ENCODE data around the gene NUPR1.
"Not testable (repeated sequence)": the region's sequence is repeated elsewhere in the genome, so short reads cannot be mapped to it uniquely, and the experiment has no call there.

The NUPR1 gene

DNA sequence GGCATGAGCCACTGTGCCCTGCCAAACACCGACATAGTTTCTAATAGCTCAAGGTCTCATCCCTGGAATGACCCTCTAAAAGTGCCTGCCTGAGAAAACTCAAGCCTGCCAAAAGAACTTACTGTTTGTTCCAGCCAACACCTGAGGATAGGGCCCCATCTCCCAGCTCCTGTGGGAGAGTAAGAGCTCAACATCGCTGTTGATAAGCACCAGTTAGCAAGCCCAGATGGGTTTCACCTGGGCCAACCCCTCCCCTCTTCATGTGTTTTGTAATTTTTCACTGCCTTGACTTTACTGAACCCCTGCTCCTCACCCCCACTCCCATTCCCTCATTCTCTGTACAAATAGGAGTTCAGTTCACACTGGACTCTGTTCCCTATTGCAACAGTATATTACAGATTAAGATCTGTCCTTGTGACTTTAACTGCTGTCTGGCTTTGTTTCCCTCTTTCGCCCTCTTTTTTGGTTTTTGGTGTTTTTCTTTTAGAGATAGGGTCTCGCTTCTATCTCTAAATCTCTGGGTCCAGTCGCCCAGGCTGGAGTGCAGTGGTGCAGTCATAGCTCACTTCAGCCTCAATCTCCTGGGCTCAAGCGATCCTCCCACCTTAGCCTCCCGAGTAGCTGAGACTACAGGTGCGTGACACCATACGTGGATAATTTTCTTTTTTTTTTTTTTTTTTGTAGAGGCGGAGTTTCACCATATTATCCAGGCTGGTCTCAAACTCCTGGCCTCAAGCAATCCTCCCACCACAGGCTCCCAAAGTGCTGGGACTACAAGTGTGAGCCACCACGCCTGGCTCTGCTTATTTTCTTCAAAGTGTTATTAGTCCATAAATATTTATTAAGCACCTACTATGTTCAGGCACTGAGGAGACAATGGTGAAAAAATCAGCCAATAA lies 12.3 kb downstream of the NUPR1 start:
- DNase-seq, result no peak

DNA sequence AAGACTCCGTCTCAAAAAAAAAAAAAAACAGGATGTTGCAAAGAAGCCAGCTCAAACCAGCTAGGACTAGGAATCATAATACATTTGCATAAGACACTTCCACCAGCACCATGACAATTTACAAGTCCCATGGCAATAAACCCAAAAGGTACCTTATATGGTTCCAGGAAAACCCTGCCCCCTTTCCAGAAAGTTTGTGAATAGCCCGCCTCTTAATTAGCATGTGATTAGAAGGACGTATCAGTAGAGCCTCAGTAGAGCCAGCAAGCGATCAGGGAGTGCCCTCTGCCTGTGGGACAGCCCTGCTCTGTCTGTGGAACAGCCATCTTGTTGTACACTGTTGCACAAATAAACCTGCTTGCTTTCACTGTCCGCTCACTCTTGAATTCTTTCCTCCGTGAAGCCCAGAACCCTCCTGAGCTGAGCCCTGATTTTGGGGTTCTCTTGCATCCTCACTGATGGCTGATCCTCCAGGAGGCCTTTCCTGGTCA lies 14.0 kb downstream of the NUPR1 start:
- no peak for DNase-seq

DNA sequence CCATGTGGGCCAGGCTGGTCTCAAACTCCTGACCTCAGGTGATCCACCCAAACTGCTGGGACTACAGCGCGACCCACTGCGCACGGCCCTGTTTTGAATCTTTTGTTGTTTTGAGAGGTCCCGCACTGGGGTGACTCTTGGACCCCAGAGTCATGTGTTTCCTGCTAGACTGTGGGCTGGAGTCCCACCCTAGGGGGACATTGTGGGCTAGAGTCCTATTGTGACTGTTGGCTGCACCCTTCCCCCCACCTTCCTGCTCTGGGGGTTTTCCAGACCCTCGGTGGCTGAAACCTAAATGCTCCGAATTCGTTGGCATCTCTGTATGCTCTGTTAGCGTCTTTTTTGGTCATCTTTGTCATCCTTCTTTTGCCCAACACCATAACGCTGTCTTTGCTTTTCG lies 16.0 kb downstream of the NUPR1 start:
- no peak for DNase-seq

DNA sequence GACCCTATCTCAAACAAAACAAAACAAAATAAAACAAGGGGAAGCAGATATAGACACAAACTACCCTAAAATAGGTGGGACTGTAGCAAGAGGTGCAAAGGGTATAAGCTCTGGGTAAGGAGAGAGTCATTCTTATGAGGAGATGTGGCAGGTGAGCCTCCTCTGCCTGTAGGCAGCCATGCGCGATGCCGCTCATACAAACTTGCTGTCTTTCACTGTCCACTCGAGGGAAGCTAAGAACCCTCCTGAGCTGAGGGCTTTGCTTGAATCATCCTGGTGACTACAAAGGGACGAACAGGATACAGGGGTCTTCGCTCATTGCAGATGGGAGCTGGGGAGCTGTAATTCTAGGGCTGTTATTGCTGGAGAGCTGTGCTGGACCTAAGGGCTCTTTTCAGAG lies 17.3 kb downstream of the NUPR1 start:
- no peak for DNase-seq

DNA sequence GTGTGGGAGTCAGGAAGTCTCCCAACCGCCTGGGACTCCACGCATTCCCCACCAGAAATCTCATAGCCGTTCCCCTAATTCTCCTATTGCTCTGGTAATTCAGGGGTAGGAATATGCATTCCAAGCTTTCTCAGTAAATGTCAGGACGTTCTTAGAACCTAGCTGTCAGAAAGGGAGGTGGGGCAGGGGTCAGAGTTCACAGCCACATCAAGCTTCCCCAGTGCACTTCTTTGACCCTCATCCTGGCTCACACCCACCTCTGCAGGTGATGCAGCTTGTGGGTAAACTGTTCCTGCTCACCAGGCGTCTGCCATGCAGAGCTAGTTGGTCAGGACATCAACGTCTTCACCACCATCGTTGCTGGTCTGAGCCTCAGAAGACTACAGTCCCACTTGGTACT lies 18.1 kb downstream of the NUPR1 start:
- no peak for DNase-seq

DNA sequence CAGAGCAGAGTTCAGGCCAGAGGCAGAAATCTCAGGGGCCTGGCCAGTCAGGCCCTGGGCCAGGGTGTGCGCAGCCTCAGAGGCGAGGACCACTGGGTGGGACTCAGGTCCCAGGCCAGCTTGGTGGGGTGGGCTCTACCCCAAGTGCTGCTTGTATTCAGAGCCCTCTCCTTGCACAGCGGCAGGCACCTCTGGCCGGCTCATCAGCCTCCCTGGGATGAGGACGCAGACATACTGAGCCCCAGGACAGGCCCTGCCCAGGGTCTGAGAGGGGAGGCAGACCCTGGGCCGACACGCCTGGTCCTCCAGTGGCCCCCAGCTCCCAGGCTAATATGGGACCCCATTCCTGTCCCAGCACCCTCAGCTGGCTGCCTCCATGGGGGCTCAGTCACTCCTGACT lies 24.5 kb downstream of the NUPR1 start:
- no peak for DNase-seq

DNA sequence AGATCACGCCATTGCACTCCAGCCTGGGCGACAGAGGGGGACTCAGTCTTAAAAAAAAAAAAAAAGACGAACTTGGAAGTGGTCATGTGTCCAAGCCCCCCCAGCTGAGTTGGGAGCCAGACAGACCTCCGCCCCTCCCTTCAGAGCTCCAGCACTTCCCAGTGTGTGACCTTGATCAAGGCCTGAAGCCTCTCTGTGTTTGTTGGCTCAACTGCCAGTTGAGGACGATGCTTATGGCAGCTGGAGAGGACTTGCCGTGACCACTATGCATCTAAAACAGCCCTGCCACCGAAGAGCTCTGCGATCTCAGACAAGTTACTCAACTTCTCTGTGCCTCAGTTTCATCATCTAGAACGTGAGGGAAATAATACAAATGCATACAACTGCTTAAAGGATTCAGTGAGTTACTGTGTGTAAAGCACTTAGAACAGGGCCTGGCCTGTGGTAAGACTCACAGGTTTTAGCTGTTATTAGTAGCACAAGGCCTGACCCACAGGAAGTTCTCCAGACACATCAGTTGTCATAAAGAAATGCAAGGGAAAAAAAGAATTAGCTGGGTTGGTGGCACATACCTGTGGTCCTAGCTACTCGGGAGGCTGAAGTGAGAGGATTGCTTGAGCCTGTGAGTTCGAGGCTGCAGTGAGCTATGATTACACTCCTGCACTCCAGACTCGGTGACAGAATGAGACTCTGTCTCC lies 25.1 kb downstream of the NUPR1 start:
- DNase-seq, result no peak

DNA sequence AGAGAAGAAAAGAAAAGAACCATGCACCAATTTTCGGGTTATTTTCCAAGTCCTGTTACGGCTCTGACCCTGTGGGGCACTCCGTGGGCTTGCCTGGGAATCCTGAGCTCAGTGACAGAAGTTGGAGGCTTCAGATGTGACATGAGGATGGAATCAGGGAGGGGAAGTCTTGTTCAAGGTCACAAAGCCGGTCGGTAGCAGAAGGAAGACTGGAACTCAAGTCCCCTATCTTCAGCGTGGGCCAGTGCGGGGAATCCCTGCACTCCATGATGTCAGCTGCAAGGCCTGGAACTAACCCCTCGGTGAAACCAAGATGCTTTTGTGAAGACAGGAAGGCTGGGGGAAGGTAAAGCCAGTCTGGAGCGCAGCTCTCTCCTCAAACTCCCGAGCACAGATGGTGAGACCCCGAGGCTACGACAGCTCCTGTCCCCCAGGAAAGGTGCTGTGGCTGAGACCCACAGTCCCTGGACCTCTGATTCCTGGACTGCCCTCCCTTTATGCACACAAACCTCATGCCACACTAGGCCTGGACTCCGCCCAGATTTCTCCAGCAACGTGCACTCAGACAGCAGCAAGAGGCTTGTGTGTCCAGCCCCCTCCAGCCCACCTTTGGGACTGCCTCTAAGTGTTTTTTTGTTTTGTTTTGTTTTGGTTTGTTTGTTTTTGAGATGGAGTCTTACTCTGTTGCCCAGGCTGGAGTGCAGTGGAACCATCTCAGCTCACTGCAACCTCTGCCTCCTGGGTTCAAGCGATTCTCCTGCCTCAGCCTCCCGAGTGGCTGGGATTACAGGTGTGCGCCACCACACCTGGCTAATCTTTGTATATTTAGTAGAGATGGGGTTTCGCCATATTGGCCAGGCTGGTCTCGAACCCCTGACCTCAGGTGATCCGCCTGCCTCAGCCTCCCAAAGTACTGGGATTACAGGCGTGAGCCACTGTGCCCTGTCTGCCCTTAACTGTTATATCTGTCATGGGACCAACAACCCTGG lies 26.7 kb downstream of the NUPR1 start:
- no peak for DNase-seq

DNA sequence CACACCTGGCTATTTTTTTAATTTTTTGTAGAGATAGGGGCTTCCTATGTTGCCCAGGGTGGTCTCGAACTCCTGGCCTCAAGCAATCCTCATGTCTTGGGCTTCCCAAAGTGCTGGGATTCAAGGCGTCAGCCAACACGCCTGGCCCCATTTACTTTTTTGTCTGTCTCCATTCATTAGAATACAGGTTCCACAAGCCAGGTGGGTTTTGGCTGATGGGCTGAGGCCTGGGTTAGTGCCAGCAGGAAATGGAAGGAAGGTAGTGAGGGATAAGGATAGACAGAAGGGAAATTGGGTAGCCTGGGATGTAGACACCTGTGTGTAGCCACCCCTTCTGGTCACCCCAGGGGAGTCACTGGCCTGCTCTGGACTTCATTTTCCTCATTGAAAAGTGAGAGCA lies 27.7 kb downstream of the NUPR1 start:
- DNase-seq, result no peak

DNA sequence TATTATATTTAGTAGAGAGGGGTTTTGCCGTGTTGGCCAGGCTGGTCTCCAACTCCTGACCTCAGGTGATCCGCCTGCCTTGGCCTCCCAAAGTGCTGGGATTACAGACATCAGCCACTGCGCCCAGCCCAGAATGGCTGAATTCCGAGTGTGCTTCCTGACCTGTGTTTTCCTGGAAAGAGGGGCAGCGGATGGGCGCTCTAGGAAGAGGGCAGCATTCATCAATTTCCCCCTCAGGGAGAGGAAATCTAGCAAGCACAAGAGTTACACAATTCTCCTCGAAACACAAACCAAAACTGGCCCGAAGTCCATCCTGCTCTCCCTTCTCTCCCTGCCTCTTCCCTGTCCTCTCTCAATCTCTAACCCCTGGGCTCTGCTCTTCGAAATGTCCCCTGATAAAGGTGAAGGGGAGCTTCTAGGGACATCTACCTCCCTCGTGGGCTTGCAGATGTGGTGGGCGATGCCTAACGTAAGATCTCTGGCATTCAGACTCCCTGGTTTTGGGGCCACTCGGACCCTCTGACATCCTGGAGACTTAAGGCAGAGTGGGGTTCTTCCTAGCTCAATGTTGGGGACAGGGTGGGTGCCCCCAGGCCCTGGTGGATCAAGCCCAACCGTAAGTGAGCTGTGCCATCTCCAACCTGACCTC lies 33.2 kb downstream of the NUPR1 start:
- DNase-seq, result no peak

DNA sequence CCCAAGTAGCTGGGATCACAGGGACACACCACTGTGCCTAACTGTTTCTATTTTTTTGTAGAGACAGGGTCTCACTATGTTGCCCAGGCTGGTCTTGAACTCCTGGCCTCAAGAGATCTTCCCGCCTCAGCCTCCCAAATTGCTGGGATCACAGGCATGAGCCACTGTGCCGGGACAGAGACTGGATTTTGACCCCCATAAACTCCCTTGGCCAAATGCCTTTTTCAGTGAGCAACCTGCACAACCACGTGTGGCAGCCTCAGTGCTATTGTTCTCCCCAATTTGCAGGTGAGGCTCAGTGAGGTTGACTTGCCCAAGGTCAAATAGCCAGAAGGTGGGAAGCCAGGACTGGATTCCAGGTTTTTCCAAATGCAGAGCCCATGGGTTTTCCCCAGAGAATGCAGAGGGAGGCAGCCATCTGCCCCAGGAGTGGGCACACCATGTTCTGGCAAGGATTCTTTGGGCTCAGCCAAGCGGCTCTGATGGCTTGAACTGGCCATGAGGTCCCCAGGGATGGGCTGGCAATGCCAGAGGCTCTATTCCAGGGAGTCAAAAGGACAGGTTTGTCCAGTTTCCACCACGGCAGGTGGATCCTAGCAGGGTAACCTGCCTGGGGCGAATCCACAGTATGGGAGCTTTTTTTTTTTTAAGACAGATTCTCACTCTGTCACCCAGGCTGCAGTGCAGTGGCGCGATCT lies 33.9 kb downstream of the NUPR1 start:
- DNase-seq, result no peak

DNA sequence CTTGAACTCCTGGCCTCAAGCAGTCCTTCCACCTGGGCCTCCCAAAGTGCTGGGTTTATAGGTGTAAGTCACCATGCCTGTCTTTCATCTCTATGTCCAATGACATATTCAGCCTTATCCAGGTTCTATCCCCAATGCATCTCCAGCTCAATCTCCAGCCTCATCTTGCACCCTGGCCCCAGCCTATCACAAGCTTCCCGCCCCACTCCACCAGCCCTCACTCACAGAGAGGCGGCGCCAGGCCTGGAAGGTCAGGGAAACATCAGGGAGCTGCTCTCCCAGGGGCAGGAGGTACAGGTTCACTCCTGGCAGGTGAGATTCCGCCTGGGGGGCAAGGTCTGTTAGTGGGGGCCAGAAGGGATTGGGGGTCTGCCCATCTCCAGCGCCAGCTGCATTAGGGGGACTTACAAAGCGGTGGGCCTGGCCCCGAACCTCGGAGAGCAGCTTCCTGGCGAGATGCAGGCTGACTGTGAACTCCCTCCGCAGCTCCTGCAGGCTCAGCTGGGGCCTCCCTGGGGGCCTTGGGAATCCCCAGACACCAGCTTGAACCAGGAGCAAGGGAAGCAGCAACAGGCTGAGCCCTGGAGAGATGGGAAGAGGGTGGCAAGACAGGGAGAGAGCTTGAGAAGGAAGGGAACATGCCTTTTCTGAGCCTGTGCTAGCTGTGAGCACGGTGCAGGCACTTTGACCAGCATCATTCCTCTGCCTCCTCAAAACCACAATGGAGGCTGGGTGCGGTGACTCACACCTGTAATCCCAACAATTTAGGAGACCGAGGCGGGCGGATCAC lies 35.1 kb downstream of the NUPR1 start:
- DNase-seq, result no peak

DNA sequence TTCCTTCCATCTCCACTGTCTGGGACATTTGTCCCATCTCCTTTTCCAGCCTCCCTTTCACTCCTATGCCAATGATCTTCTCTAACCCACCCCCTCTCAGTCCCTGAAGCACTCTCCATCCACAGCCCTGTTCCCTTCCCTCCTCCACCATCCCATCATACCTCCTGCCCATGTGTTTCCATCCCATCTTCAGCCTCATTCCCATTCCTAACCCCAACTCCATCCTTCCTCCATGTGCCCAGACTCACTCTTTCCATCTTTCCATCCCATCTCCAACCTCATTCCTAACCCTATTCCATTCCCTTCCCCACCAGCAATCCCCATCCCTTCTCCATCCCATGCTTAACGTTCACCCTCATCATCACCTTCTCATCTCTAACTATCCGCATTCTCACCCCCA lies 36.5 kb downstream of the NUPR1 start:
- DNase-seq, result no peak

DNA sequence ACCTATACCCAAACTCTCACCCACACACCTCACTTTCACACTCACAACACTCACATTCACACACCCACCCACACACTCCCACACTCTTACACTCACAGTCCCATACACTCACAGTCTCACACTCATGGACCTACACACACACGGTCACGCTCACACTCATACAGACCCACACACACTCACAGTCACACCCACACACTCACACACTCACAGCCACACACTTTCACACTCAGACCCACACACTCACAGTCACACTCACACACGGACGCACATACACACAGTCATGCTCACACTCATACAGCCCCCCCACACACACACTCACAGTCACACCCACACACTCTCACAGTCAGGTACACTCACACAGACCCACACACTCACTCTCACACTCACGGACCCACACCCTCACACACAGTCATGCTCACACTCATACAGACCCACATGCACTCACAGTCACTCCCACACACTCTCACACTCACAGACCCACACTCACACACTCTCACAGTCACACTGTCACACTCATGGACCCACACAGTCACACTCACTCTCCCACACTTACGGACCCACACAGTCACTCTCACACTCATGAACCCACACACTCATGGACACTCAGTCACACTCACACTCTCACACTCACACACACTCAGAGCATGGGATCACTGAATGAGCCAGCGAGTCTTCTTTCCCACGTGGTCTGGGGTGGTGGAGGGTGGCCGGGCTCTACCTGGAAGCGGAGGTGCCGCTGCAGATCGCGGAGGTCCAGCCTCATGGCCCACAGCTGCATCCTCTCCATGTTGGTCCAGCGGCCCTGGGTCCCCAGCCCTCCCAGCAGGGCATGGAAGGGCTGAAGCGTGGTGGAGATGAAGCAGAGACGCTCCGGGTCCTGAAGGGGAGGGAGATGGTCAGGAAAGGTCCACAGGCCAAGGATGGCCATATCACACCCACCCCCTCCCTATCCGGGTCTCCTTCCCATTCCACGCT lies 37.2 kb downstream of the NUPR1 start:
- DNase-seq, result no peak

DNA sequence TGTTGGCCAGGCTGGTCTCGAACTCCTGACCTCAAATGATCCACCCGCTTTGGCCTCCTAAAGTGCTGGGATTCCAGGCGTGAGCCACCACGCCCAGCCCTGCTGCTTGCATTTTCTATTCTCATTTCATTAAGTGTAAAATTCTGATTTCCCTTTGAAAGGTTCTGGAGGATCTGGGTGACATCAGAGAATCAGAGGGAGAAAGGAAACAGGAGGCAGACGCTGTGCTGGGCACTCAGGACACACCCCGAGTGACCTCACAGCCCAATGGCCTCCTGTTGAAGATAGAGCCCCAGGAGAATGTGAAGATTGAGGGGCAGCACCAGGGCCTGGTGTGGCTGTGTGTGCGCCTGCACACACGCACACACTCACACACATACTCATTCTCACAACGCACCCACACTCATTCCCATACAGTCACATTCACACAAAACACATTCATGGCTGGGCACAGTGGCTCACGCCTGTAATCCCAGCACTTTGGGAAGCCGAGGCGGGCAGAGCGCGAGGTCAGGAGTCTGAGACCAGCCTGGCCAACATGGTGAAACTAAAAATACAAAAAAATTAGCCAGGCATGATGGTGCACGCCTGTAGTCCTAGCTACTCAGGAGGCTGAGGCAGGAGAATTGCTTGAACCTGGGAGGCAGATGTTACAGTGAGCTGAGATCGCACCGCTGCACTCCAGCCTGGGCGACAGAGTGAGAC lies 38.1 kb downstream of the NUPR1 start:
- not testable (repeated sequence) for DNase-seq

DNA sequence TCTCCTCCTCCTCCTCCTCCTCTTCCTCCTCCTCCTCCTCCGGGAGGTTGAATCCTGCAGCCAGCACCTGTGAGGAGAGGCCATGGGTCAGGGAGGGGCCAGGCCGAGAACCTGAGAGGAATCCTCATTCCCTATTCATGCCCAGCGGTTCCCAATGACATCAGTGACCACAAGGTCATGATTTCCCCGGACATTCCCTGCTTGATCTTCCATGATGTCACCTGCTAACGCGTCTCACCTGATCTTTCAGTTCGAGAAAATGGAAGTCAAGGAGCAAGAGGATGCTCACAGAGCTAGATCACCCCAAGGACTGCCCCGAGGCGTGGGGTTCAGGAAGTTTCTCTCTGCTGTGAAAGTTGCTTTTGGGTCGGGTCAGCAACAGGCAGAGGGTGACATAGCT lies 38.9 kb downstream of the NUPR1 start:
- no peak for DNase-seq

DNA sequence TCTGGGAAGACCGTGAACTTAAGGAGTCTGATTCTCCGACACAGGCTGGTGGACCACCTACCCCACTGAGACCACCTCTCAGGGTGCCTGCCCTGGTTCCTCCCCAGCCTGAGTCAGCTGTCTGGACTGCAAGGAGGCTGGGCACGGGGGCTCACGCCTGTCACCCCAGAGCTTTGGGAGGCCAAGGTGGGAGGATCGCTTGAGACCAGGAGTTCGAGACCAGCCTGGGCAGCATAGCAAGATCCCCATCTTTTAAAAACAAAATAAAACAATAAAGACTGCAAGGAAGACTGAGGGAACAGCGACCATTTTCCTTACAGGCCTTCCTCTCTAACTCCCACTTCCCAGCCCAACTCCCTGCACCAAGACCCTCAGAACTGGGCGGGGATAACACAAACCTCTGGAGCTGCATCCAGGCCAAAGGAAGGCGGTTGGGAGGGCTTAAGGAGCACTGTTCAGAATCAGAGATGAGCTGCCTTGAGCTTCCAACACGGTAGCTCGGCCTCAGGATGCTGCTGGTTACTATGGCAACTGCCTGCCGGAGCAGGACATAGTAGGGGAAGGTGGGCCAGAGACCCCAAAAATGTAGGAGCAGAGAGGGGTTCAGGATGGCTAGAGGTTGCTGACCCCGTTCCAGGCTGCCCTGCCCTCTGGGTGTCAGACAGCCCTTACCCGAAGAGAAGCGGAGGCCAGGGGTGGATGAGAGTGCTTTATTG lies 40.0 kb downstream of the NUPR1 start:
- DNase-seq, result no peak
